ENCODE results near the gene AMPH. TPM values are rescaled to one million over a fixed set of nuclear protein-coding genes. Genes with fewer than 3 reads are reported as not detected.

The AMPH gene
- total and polyA plus RNA-seq, 9 of the 15 experiments (the other 6 are each of a cell fraction or from before 2014, with no cell fraction given) = 0.03 to 0.35 TPM; not detected in 7

- H3K9me1 ChIP-seq (ENCODE audit: control insufficient read depth, insufficient read depth, low read length) = no peaks in the 10 kb centered on the region
- no peaks in the 10 kb centered on the region for H4K20me1 ChIP-seq (replicated peaks; ENCODE audit: control insufficient read depth, insufficient read depth, low read length)
- no peaks in the 10 kb centered on the region for H3K4me1 ChIP-seq (replicated peaks in 1 of 2; ENCODE audit: control insufficient read depth in 2 of 2, insufficient read depth in 2 of 2, low read length in 2 of 2)
- ATAC-seq = no peak
- no peaks in the 10 kb centered on the region; a peak in 1 of 5 replicates for H3K27me3 ChIP-seq (ENCODE audit: control insufficient read depth in 2 of 2, insufficient read depth in 2 of 2, low read length in 2 of 2)
- WGBS (ENCODE audit: insufficient coverage, low coverage, missing lambda C conversion rate) = 0% methylated on average over 3 of the region's 3 CpGs
- intact Hi-C loops (cut with micrococcal nuclease) (no loop called here), in situ Hi-C loops (cut with MboI) (loop anchor here (25.0 kb wide), 1 partner anchor 1087 kb away; no protein-coding TSS in a partner anchor)
- no peak for FAIRE-seq
- H3K9me3 ChIP-seq (replicated peaks; ENCODE audit: control insufficient read depth, insufficient read depth, low read depth, low read length) = no peaks in the 10 kb centered on the region
- H3K27ac ChIP-seq (ENCODE audit: extremely low read depth, low read depth, low read length) = no peak overlapping the region
- TF ChIP-seq RAD21 (CRISPR knock-in tag; conservative IDR thresholded peaks at IDR 0.05 in 1 of 2, IDR thresholded peaks at IDR 0.05 in 1 of 2) (peak in 1 of 2 experiments; percentile 22; a peak in 1 of 4 replicates), ZBTB1 (CRISPR knock-in tag; IDR thresholded peaks at IDR 0.05; ENCODE audit: borderline replicate concordance, low read depth) (no peak)
- TF ChIP-seq, protein P1, sequence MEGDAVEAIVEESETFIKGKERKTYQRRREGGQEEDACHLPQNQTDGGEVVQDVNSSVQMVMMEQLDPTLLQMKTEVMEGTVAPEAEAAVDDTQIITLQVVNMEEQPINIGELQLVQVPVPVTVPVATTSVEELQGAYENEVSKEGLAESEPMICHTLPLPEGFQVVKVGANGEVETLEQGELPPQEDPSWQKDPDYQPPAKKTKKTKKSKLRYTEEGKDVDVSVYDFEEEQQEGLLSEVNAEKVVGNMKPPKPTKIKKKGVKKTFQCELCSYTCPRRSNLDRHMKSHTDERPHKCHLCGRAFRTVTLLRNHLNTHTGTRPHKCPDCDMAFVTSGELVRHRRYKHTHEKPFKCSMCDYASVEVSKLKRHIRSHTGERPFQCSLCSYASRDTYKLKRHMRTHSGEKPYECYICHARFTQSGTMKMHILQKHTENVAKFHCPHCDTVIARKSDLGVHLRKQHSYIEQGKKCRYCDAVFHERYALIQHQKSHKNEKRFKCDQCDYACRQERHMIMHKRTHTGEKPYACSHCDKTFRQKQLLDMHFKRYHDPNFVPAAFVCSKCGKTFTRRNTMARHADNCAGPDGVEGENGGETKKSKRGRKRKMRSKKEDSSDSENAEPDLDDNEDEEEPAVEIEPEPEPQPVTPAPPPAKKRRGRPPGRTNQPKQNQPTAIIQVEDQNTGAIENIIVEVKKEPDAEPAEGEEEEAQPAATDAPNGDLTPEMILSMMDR (IDR thresholded peaks at IDR 0.05 in 2 of 3, conservative IDR thresholded peaks at IDR 0.05 in 1 of 3; ENCODE audit: insufficient read depth in 2 of 3, low read depth in 1 of 3, low read length in 3 of 3) = peak in 2 of 3 experiments; percentile 11 to 17; a peak in 1 of 6 replicates
- no peak for DNase-seq (ENCODE audit: extremely low read depth in 1 of 4, low spot score in 3 of 4)
- no TSS peak for BruUV-seq (replicated peaks)
- ChIA-PET CTCF (ENCODE audit: low intra/inter-chr PET ratio) (no interaction called here), POLR2A (no interaction called here)
- no peaks in the 10 kb centered on the region for H3K79me2 ChIP-seq (ENCODE audit: control insufficient read depth, insufficient read depth, low read length)
- no peak overlapping the region for H3K4me2 ChIP-seq (ENCODE audit: insufficient read depth, low read length)
- no peak overlapping the region for H3K9ac ChIP-seq (ENCODE audit: insufficient read depth in 1 of 2, low read depth in 2 of 2, low read length in 2 of 2)
- H2AFZ ChIP-seq (ENCODE audit: low read depth, low read length) = no peak overlapping the region
- no peak overlapping the region for H3K4me3 ChIP-seq
- no peaks in the 10 kb centered on the region for H3K36me3 ChIP-seq (ENCODE audit: control insufficient read depth, insufficient read depth, low read length)
Measured at GRCh38 chr7:38424750-38425463, 206.3 kb downstream of the AMPH start.

Data from K562 (cell line).